ENCODE data around the gene GZMM. TPM values are rescaled to one million over a fixed set of nuclear protein-coding genes. Genes with fewer than 3 reads are reported as not detected.

Gene GZMM
- total RNA-seq, 4 donors from 2014 or later, result 0.50 to 0.58 TPM; not detected in 2

- DNase-seq (ENCODE audit: extremely low spot score), result no peak
- H3K4me1 ChIP-seq, result peaks cover 0 to 29% (median 14%) of the 10 kb centered on the region in 4 donors
- intact Hi-C loops (cut with DNase I), result no loop called here
- TF ChIP-seq EP300 (IDR thresholded peaks at IDR 0.05) (no peak), CTCF (IDR thresholded peaks at IDR 0.05) (no peak), POLR2A (IDR thresholded peaks at IDR 0.05; ENCODE audit: low read depth) (no peak), POLR2AphosphoS5 (IDR thresholded peaks at IDR 0.05) (no peak)
- H3K27ac ChIP-seq (replicated peaks in 1 of 4), result no peak overlapping the region
- no peak overlapping the region for H3K4me3 ChIP-seq
- no peaks in the 10 kb centered on the region for H3K9me3 ChIP-seq
- peaks cover 37 to 50% (median 48%) of the 10 kb centered on the region in 4 donors for H3K36me3 ChIP-seq
- 84% methylated on average over 15 of the region's 34 CpGs for WGBS
- peaks cover 0 to 7% (median 0%) of the 10 kb centered on the region in 4 donors for H3K27me3 ChIP-seq
Measured at GRCh38 chr19:542173-542866, 1.5 kb upstream of the GZMM start.

GRCh38 chr19:547117-547516 is 3.3 kb downstream of the GZMM start:
- no peak for DNase-seq (ENCODE audit: extremely low spot score)
- Histone ChIP-seq H3K27ac (replicated peaks in 1 of 4) (no peak overlapping the region), H3K36me3 (peaks cover 3 to 13% (median 9%) of the 10 kb centered on the region in 4 donors), H3K9me3 (no peaks in the 10 kb centered on the region), H3K4me3 (no peak overlapping the region), H3K4me1 (peaks cover 3 to 23% (median 9%) of the 10 kb centered on the region in 4 donors), H3K27me3 (peaks cover 0 to 43% (median 4%) of the 10 kb centered on the region in 4 donors)
- 91% methylated on average over 8 of the region's 15 CpGs for WGBS
- intact Hi-C loops (cut with DNase I), result no loop called here
- TF ChIP-seq POLR2A (IDR thresholded peaks at IDR 0.05; ENCODE audit: low read depth) (no peak), POLR2AphosphoS5 (IDR thresholded peaks at IDR 0.05) (no peak), CTCF (IDR thresholded peaks at IDR 0.05) (no peak), EP300 (IDR thresholded peaks at IDR 0.05) (no peak)

- Histone ChIP-seq H3K4me3 (no peak overlapping the region), H3K36me3 (peaks cover 0 to 3% (median 1%) of the 10 kb centered on the region in 4 donors), H3K27ac (replicated peaks in 1 of 4) (no peak overlapping the region), H3K27me3 (peaks cover 0 to 43% (median 4%) of the 10 kb centered on the region in 4 donors), H3K9me3 (no peaks in the 10 kb centered on the region), H3K4me1 (peaks cover 3 to 23% (median 9%) of the 10 kb centered on the region in 4 donors)
- intact Hi-C loops (cut with DNase I), result no loop called here
- TF ChIP-seq POLR2AphosphoS5 (IDR thresholded peaks at IDR 0.05) (no peak), POLR2A (IDR thresholded peaks at IDR 0.05; ENCODE audit: low read depth) (no peak), EP300 (IDR thresholded peaks at IDR 0.05) (no peak), CTCF (IDR thresholded peaks at IDR 0.05) (no peak)
- no peak for DNase-seq (ENCODE audit: extremely low spot score)
- 81% methylated on average over 25 of the region's 26 CpGs for WGBS
Measured at GRCh38 chr19:547836-548720, 4.2 kb downstream of the GZMM start.

- Histone ChIP-seq H3K4me3 (no peak overlapping the region), H3K27ac (replicated peaks in 1 of 4) (no peak overlapping the region), H3K4me1 (peaks cover 0 to 15% (median 6%) of the 10 kb centered on the region in 4 donors), H3K27me3 (peaks cover 0 to 43% (median 4%) of the 10 kb centered on the region in 4 donors), H3K9me3 (no peaks in the 10 kb centered on the region), H3K36me3 (no peaks in the 10 kb centered on the region)
- 80% methylated on average over 19 of the region's 52 CpGs for WGBS
- DNase-seq (ENCODE audit: extremely low spot score), result no peak
- intact Hi-C loops (cut with DNase I), result no loop called here
- TF ChIP-seq EP300 (IDR thresholded peaks at IDR 0.05) (no peak), CTCF (IDR thresholded peaks at IDR 0.05) (no peak), POLR2A (IDR thresholded peaks at IDR 0.05; ENCODE audit: low read depth) (no peak), POLR2AphosphoS5 (IDR thresholded peaks at IDR 0.05) (no peak)
Measured at GRCh38 chr19:548886-549830, 5.3 kb downstream of the GZMM start.
